ENCODE results near the gene CBLIF.
A peak's percentile ranks its signal among the peaks of the same experiment; 100 is the strongest.

Gene CBLIF

GRCh38 chr11:59810189-59810910, 34.9 kb downstream of the CBLIF start, which contains the start of gene MRPL16:
TSS of gene MRPL16 (minus strand) at chr11:59810778. CDS start at chr11:59810658, 120 bp downstream.
- Histone ChIP-seq H3K9me2 (replicated peaks; ENCODE audit: insufficient read depth, low read length) (no peaks in the 10 kb centered on the region), H4K20me1 (ENCODE audit: low read depth, low read length) (no peaks in the 10 kb centered on the region), H3K4me2 (ENCODE audit: low read depth, low read length, poor library complexity, severe bottlenecking) (peak within 1 kb of the TSS; percentile 57), H2AFZ (ENCODE audit: low read depth, low read length, severe bottlenecking) (peak within 1 kb of the TSS; percentile 99), H3K27ac (ENCODE audit: low read depth, low read length) (peak within 1 kb of the TSS; percentile 22; the same call in 1 of the 2 replicates), H3K36me3 (ENCODE audit: low read length) (0 out of 2 replicates have a peak, but pooled peaks cover 9% of the 10 kb centered on the region), H3F3A (ENCODE audit: insufficient read depth) (peaks cover 10% of the 10 kb centered on the region; the same call in 1 of the 2 replicates), H3K79me2 (ENCODE audit: insufficient read depth, low read length) (peaks cover 17% of the 10 kb centered on the region; the same call in 1 of the 2 replicates), H3K9ac (ENCODE audit: low read length) (peak within 1 kb of the TSS; percentile 78), H3K27me3 (ENCODE audit: low read length) (no peaks in the 10 kb centered on the region), H3K9me3 (ENCODE audit: insufficient read depth, low read length) (no peaks in the 10 kb centered on the region), H3K4me3 (ENCODE audit: insufficient read depth, low read length, poor library complexity, severe bottlenecking) (peak within 1 kb of the TSS; percentile 76)
- TF ChIP-seq EZH2phosphoT487 (conservative IDR thresholded peaks at IDR 0.05; ENCODE audit: low read length) (no peak), CTCF (IDR thresholded peaks at IDR 0.05; ENCODE audit: insufficient read depth, low read length, poor library complexity, severe bottlenecking) (peak; percentile 20)

- Histone ChIP-seq H4K20me1 (ENCODE audit: low read depth, low read length) (no peaks in the 10 kb centered on the region), H3K36me3 (ENCODE audit: low read length) (0 out of 2 replicates have a peak, but pooled peaks cover 9% of the 10 kb centered on the region), H3K9ac (ENCODE audit: low read length) (no peak overlapping the region), H3K27me3 (ENCODE audit: low read length) (no peaks in the 10 kb centered on the region), H3K4me2 (ENCODE audit: low read depth, low read length, poor library complexity, severe bottlenecking) (no peak overlapping the region), H2AFZ (ENCODE audit: low read depth, low read length, severe bottlenecking) (no peak overlapping the region), H3K79me2 (ENCODE audit: insufficient read depth, low read length) (peaks cover 17% of the 10 kb centered on the region; the same call in 1 of the 2 replicates), H3K4me3 (ENCODE audit: insufficient read depth, low read length, poor library complexity, severe bottlenecking) (no peak overlapping the region), H3K9me3 (ENCODE audit: insufficient read depth, low read length) (no peaks in the 10 kb centered on the region), H3F3A (ENCODE audit: insufficient read depth) (peaks cover 10% of the 10 kb centered on the region; the same call in 1 of the 2 replicates), H3K27ac (ENCODE audit: low read depth, low read length) (no peak overlapping the region), H3K9me2 (replicated peaks; ENCODE audit: insufficient read depth, low read length) (no peaks in the 10 kb centered on the region)
- no peak for TF ChIP-seq CTCF (IDR thresholded peaks at IDR 0.05; ENCODE audit: insufficient read depth, low read length, poor library complexity, severe bottlenecking)
- TF ChIP-seq EZH2phosphoT487 (conservative IDR thresholded peaks at IDR 0.05; ENCODE audit: low read length), result no peak
Measured at GRCh38 chr11:59807047-59807610, 38.2 kb downstream of the CBLIF start.

GRCh38 chr11:59804061-59804460, 41.2 kb downstream of the CBLIF start:
- H3K9ac ChIP-seq (ENCODE audit: low read length), result no peak overlapping the region
- no peaks in the 10 kb centered on the region for H3K9me3 ChIP-seq (ENCODE audit: insufficient read depth, low read length)
- H3K4me2 ChIP-seq (ENCODE audit: low read depth, low read length, poor library complexity, severe bottlenecking), result no peak overlapping the region
- no peak for TF ChIP-seq CTCF (IDR thresholded peaks at IDR 0.05; ENCODE audit: insufficient read depth, low read length, poor library complexity, severe bottlenecking)
- TF ChIP-seq EZH2phosphoT487 (conservative IDR thresholded peaks at IDR 0.05; ENCODE audit: low read length), result no peak
- H3K9me2 ChIP-seq (replicated peaks; ENCODE audit: insufficient read depth, low read length), result no peaks in the 10 kb centered on the region
- H3F3A ChIP-seq (ENCODE audit: insufficient read depth), result peaks cover 9% of the 10 kb centered on the region; the same call in 1 of the 2 replicates
- no peaks in the 10 kb centered on the region for H4K20me1 ChIP-seq (ENCODE audit: low read depth, low read length)
- no peak overlapping the region for H2AFZ ChIP-seq (ENCODE audit: low read depth, low read length, severe bottlenecking)
- no peak overlapping the region for H3K27ac ChIP-seq (ENCODE audit: low read depth, low read length)
- H3K4me3 ChIP-seq (ENCODE audit: insufficient read depth, low read length, poor library complexity, severe bottlenecking), result no peak overlapping the region
- H3K79me2 ChIP-seq (ENCODE audit: insufficient read depth, low read length), result 0 out of 2 replicates have a peak, but pooled peaks cover 3% of the 10 kb centered on the region
- 0 out of 2 replicates have a peak, but pooled peaks cover 9% of the 10 kb centered on the region for H3K36me3 ChIP-seq (ENCODE audit: low read length)
- no peaks in the 10 kb centered on the region for H3K27me3 ChIP-seq (ENCODE audit: low read length)
